HEK293T (cell line): ENCODE measurements around the gene CFAP92.
A peak's percentile ranks its signal among the peaks of the same experiment; 100 is the strongest.

Experiments used
- CTCF ChIA-PET: fragments of 350-600 bp; formaldehyde crosslinking; extraction: SDS; loops from one replicate; lab custom pipeline; 2021; ENCODE audit warnings: antibody characterized with exemption, inconsistent platforms; lab: Yijun Ruan, JAX
- POLR2A ChIA-PET: fragments of 350-600 bp; formaldehyde crosslinking; extraction: SDS; loops from one replicate; lab custom pipeline; 2020; ENCODE audit warnings: antibody characterized with exemption, inconsistent platforms; lab: Yijun Ruan, JAX
- DNase-seq: peaks from one replicate; pipeline ENCODE4 v3.0.0; 2012; ENCODE audit warnings: mixed read lengths; ENCODE audit errors: extremely low spot score
- ARNT ChIP-seq: fragments of 450-650 bp; IDR thresholded peaks from 2 replicates; pipeline ENCODE4 v1.6.1; 2017; ENCODE audit warnings: mild to moderate bottlenecking
- BHLHE40 ChIP-seq: fragments of 450-650 bp; IDR thresholded peaks from 2 replicates; pipeline ENCODE4 v1.6.1; 2016; ENCODE audit warnings: mild to moderate bottlenecking, moderate library complexity, borderline replicate concordance
- CTBP1 ChIP-seq: fragments of 450-650 bp; IDR thresholded peaks from 2 replicates; pipeline ENCODE4 v1.6.1; 2016; ENCODE audit warnings: borderline replicate concordance
- ELF4 ChIP-seq: fragments of 450-650 bp; IDR thresholded peaks from 2 replicates; pipeline ENCODE4 v1.6.1; 2017; ENCODE audit warnings: antibody characterized with exemption
- FOXA1 ChIP-seq: fragments of 450-650 bp; IDR thresholded peaks from 2 replicates; pipeline ENCODE4 v1.6.1; 2016; ENCODE audit warnings: mild to moderate bottlenecking
- FOXK2 ChIP-seq: fragments of 450-650 bp; IDR thresholded peaks from 2 replicates; pipeline ENCODE4 v1.6.1; 2016; ENCODE audit warnings: mild to moderate bottlenecking
- FOXM1 ChIP-seq: fragments of 450-650 bp; IDR thresholded peaks from 2 replicates; pipeline ENCODE4 v1.6.1; 2017; ENCODE audit warnings: mild to moderate bottlenecking, borderline replicate concordance
- HDGF ChIP-seq: fragments of 450-650 bp; IDR thresholded peaks from 2 replicates; pipeline ENCODE4 v1.6.1; 2017; ENCODE audit warnings: antibody characterized with exemption, borderline replicate concordance
- L3MBTL2 ChIP-seq: fragments of 450-650 bp; conservative IDR thresholded peaks from 2 replicates; pipeline ENCODE4 v1.6.1; 2016; ENCODE audit warnings: mild to moderate bottlenecking
- LEF1 ChIP-seq: fragments of 450-650 bp; IDR thresholded peaks from 2 replicates; pipeline ENCODE4 v1.6.1; 2017; ENCODE audit warnings: mild to moderate bottlenecking, borderline replicate concordance
- NFRKB ChIP-seq: fragments of 450-650 bp; IDR thresholded peaks from 2 replicates; pipeline ENCODE4 v1.6.1; 2016; ENCODE audit warnings: mild to moderate bottlenecking, moderate library complexity
- SP1 ChIP-seq: fragments of 450-650 bp; IDR thresholded peaks from 2 replicates; pipeline ENCODE4 v1.6.1; 2017
- SUZ12 ChIP-seq: fragments of 450-650 bp; IDR thresholded peaks from 2 replicates; pipeline ENCODE4 v1.6.1; 2016; ENCODE audit warnings: mild to moderate bottlenecking
- TARDBP ChIP-seq: fragments of 450-650 bp; IDR thresholded peaks from 2 replicates; pipeline ENCODE4 v1.6.1; 2016
- ZNF384 ChIP-seq: fragments of 450-650 bp; IDR thresholded peaks from 2 replicates; pipeline ENCODE4 v1.6.1; 2016
- TF ChIP-seq, protein P1 (sequence below): fragments of 450-650 bp; IDR thresholded peaks from 2 replicates; pipeline ENCODE4 v1.6.1; 2016

The CFAP92 gene

GRCh38 chr3:128908951-128909350 is 84.9 kb downstream of the CFAP92 start:
- ChIA-PET POLR2A (interaction anchor here (0.8 kb wide), 1 partner anchor 260 kb away, joined by 3 read pairs; no protein-coding TSS in a partner anchor), CTCF (no interaction called here)
- TF ChIP-seq FOXK2 (no peak), CTBP1 (no peak), NFRKB (no peak), TARDBP (no peak), ARNT (no peak), SUZ12 (no peak), LEF1 (no peak), HDGF (no peak), ELF4 (no peak), L3MBTL2 (no peak), SP1 (no peak), FOXM1 (no peak), FOXA1 (no peak), BHLHE40 (no peak)
- no peak for DNase-seq

DNA sequence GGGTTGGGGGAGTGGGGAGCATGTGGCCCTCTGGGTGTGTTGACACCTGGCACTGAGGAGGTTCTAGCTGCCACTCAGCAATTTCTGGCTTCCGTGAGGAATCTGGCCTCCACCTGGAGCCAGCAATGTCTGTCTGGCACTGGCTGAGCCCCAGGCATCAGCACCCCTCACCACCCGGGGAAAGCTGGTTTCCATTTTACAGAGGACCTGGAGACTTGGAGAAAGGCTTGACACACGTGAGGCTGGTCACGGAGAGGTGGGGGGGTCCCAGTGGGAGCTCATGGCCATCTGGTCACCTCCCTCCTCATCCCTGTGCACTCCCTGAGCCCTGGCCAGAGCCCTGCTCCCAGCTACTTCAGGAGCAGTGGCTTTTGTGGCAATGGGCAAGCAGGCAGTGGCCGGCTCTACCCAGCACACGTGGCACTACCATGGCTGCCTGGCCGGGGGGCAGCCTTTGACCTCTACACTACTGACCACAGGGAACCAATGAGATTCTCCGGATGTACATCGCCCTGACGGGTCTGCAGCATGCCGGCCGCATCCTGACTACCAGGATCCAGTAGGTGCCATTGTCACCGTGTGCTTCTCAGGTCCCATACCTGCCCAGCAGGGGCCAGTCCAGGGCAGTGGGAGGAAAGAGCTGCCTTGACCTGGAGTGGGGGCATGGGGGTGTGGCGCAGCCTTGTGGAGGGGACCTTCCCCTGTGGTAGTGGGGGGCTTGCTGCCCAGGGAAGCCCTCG is 86.0 kb downstream of the CFAP92 start:
- ChIA-PET POLR2A (interaction anchor here (0.8 kb wide), 1 partner anchor 259 kb away, joined by 3 read pairs; no protein-coding TSS in a partner anchor), CTCF (no interaction called here)
- no peak for DNase-seq
- no peak for TF ChIP-seq FOXK2
- no peak for TF ChIP-seq FOXA1
- TF ChIP-seq TARDBP = no peak
- TF ChIP-seq L3MBTL2 = no peak
- TF ChIP-seq ELF4 = no peak
- TF ChIP-seq LEF1 = no peak
- no peak for TF ChIP-seq BHLHE40
- no peak for TF ChIP-seq HDGF
- no peak for TF ChIP-seq SUZ12
- TF ChIP-seq CTBP1 = no peak
- no peak for TF ChIP-seq ZNF384
- TF ChIP-seq SP1 = no peak
- TF ChIP-seq NFRKB = no peak
- TF ChIP-seq, protein P1, sequence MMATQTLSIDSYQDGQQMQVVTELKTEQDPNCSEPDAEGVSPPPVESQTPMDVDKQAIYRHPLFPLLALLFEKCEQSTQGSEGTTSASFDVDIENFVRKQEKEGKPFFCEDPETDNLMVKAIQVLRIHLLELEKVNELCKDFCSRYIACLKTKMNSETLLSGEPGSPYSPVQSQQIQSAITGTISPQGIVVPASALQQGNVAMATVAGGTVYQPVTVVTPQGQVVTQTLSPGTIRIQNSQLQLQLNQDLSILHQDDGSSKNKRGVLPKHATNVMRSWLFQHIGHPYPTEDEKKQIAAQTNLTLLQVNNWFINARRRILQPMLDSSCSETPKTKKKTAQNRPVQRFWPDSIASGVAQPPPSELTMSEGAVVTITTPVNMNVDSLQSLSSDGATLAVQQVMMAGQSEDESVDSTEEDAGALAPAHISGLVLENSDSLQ = no peak
- no peak for TF ChIP-seq ARNT
- TF ChIP-seq FOXM1 = no peak

- TF ChIP-seq L3MBTL2 (no peak), LEF1 (no peak)
- TF ChIP-seq, protein P1 = peak; percentile 37; the same call in 1 of the 2 replicates
- POLR2A ChIA-PET = no interaction called here
- DNase-seq = no peak
- CTCF ChIA-PET = no interaction called here
Observed at GRCh38 chr3:128906804-128907525, 86.9 kb downstream of the CFAP92 start.

GRCh38 chr3:128906031-128906803 is 87.7 kb downstream of the CFAP92 start:
- ChIA-PET POLR2A (no interaction called here), CTCF (no interaction called here)
- no peak for TF ChIP-seq CTBP1
- TF ChIP-seq HDGF = no peak
- no peak for TF ChIP-seq SUZ12
- no peak for TF ChIP-seq ARNT
- no peak for TF ChIP-seq SP1
- no peak for TF ChIP-seq NFRKB
- no peak for TF ChIP-seq FOXK2
- no peak for TF ChIP-seq L3MBTL2
- TF ChIP-seq LEF1 = no peak
- TF ChIP-seq TARDBP = no peak
- no peak for TF ChIP-seq ZNF384
- no peak for TF ChIP-seq FOXM1
- TF ChIP-seq, protein P1 = no peak
- TF ChIP-seq ELF4 = no peak
- no peak for TF ChIP-seq FOXA1
- TF ChIP-seq BHLHE40 = no peak
- DNase-seq = no peak

DNA sequence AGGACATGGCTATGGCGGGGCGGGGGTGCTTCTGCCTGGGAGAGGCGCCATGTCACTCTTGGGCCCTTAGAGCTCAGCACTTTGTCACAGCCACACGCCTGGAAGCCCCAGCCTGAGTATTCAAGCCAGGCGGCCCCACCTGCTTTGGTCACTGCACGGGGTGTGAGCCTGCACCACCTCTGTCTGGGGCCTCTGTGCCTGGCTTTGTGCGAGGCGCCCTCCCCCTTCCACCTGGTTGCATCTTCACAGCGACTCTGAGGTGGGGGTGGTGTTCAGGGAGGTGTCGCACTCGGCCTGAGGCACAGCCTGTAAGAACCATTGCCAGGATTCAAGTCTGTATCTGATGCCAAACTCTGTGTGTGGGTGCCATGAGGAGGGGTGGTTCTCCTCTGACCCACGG is 90.4 kb downstream of the CFAP92 start:
- ChIA-PET POLR2A (no interaction called here), CTCF (interaction anchor here (0.6 kb wide), 1 partner anchor 296 kb away, joined by 3 read pairs; no protein-coding TSS in a partner anchor)
- TF ChIP-seq BHLHE40 = no peak
- TF ChIP-seq HDGF = no peak
- TF ChIP-seq FOXM1 = no peak
- TF ChIP-seq, protein P1 = no peak
- no peak for TF ChIP-seq FOXK2
- TF ChIP-seq NFRKB = no peak
- no peak for TF ChIP-seq ZNF384
- no peak for TF ChIP-seq FOXA1
- TF ChIP-seq SP1 = no peak

More for the DNA sequence above, 90.4 kb downstream of the CFAP92 start:
- no peak for DNase-seq
